IPS-NIHi11 (cell line): Measurements from ENCODE around the gene ZNF511.

Experiments
- DNase-seq: peaks from one replicate; pipeline ENCODE4 v3.0.0; 2012; ENCODE audit warnings: mixed read lengths, low spot score

Gene ZNF511

GRCh38 chr10:133335246-133336117 is 26.8 kb downstream of the ZNF511 start:
- peak; percentile 83 for DNase-seq

DNA sequence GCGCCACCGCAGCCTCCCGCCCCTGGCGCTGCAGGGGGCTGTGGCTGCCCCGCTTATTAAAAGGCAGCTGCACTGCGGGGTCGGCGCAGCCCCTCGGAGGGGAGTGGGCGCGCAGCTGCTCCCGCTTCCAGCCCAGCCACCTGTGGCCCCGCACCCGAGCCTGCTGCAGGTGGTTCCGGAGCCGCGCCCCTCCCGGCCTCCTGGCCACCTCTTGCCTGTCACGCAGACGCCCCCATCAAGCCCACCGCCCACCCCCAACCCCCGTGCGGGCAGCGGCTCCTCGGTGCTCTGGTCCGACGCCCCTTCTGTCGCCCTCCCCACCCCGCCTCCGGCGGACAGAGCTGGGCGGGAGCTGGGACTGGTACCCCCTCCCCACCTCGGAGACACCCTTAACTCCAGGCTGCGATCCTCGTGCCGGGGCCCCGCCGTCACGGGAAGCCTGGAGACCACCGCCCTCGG is 27.4 kb downstream of the ZNF511 start:
- DNase-seq = peak; percentile 45

DNA sequence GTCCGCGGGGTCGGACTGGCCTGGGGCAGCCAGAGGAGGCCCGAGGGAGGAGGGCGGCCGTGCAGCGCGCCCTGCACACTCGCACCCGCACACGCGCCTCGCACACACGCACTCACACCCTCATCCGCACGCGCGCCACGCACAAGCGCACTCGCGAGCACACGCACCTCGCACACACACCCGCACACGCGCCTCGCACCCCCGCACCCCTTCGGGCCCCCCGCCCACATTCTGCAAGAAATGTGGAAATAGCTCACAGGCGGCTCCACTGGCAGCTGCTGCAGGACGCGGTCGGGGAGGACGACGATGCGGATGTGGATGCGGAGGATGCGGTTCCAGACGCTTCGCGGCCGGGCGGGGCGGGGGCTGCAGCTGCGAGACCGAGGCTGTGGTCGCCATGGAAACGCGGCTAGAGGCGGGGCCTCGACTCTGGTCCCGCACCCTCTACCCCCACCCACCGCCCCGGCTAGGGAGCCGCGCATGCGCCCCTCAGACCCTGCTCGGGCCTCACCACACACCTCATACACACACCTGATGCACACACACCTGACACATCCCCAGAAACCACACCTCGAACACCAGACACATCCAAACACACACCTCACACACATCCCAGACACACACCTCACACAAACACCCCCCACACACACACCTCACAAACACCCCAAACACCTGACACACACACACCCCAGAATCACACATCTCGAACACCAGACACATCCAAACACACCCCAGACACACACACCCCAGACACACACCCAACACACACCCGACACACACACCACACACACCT is 28.1 kb downstream of the ZNF511 start, which contains the start of gene CALY:
Gene CALY (minus strand): TSS at position 320 of the 793 bp plus-strand sequence. CDS start 7,907 bp downstream, outside the sequence.
- DNase-seq = peak; percentile 86

GRCh38 chr10:133337370-133337725 is 28.6 kb downstream of the ZNF511 start:
- no peak for DNase-seq

DNA sequence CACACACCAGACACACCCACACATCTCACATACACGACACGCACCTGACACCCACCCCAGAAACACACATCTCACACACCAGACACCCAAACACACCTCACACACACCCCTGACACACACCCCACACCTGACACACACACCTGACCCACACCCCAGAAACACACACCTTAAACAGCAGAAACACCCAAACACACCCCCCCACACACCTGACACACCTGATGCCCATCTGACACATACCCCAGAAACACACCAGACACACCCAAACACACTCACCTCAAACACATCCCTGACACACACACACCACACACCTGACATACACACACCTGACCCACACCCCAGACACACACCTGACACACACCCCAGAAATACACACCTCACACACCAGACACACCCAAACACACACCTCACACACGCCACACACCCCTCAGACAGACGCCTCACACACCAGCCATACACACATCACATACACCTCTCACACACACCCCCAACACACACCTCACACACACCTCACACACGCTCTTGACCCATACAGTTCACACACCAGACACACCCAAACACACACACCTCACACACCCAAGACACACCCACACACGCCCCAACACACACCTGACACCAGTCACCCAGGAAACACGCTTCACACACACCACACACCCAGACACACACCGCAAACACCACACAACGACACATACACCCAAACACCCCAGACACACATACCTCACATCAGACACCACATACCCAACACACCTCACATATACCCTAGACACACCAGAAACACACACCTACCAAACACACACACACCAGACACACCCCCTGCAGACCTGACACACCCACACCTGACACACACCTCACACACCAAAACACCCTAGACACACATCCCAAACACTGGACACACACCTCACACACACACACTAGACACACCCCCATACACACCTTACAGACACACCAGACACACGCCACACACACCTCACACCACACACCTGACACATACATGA is 29.7 kb downstream of the ZNF511 start:
- no peak for DNase-seq

DNA sequence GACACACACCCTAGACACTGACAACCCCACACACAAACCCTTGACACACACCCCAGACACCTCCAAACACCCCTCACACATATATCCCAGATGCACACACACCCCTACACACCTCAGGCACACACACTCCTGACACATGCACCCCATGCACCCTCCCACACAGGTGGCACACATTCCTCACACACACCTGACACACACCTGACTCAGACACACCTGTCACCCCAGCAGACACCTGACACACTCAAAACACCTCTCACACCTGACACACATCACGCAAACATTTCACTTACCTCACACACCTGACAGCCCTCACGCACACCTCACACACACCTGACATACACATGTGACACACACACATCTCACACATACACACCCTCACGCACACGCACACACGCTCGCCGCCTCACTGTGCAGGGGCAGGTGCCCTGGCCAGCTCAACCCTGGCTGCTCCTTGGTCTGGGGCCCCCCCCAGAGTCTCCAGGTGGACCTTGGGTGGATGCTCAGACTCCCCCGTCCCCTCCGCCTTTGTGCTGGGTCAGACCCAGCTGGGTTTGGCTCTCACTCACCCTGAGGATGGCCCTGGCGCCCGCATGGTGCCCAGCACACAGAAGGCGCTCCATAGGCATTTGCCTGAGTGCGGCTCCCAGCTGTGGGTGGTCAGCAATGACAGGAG is 31.1 kb downstream of the ZNF511 start:
- no peak for DNase-seq

- no peak for DNase-seq
Measured at GRCh38 chr10:133341983-133342382, 33.3 kb downstream of the ZNF511 start.

- DNase-seq = no peak
Measured at GRCh38 chr10:133342942-133343341, 34.2 kb downstream of the ZNF511 start.

DNA sequence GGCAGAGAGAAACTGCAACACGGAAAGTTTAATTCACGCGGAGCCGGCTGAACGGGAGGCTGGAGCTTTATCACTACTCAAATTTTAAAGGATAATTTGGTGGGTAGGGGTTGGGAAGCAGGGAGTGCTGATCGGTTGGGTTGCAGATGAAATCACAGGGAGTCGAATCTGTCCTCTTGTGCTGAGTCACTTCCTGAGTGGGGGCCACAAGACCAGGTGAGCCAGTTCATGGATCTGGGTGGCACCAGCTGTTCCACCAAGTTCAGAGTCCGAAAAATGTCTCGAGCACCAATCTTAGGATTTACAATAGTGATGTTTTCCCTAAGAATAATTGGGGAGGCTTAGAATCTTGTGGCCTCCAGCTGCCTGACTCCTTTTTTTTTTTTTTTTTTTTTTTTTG is 34.8 kb downstream of the ZNF511 start:
- no peak for DNase-seq

DNA sequence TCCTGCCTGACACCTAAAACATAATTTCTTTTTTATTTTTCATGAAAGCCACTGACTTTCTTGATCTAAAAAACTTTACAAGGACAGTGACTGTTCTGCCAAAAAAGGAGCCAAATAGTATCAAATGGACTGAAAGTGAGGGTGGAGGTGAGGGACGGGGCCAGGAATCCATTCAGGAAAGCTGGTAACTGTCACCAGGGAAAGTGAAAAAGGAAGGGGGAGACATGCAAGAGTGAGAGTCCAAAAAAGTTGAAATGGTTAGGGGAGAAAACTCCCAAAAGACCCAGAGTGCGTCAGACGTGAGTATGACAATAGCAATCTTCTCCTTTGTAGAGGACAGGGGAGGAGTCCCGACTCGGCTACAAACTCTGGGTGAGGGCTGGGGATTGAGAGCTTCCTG is 35.5 kb downstream of the ZNF511 start:
- no peak for DNase-seq

DNA sequence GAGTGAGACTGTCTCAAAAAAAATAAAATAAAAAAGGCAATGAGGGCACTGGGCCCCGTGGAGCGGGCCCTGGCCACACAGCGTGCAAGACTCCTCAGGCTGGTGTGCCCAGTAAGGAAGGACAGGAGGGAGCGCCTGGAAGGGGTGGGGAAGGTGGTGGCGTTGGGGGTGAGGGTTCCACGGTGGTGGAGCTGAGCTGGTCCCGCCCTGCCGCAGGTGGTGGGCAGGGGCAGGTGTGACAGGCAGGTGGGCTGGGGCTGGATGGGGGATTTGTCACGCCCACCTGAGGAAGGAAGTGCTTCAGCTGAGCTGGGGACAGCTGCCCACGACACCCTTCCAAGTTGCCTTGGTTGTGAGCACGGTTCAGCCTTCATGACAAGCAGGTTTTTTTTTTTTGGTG is 37.7 kb downstream of the ZNF511 start:
- no peak for DNase-seq

GRCh38 chr10:133347710-133348517 is 39.2 kb downstream of the ZNF511 start:
- no peak for DNase-seq

- DNase-seq = no peak
Measured at GRCh38 chr10:133349160-133349568, 40.5 kb downstream of the ZNF511 start.

DNA sequence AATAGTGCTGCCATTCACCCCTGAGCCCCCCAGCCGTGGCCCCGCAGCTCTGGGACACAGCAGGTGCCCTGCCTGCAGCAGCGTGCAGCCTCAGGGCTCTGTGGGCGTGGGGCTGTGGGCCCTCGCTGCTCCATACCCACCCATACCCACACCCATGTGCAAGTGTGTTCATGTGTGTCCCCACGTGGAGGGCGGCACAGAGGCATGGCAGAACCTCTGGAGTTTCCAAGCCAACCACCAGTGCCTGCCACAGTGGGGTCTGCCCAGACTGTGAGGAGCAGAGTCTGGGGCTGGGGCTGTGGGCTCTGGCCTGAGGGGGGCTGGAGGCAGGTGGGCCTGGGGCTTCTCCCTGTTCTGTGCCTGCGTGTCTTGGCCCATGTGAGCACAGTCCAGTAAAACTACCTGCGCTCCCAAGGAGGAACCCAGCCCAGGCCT is 40.9 kb downstream of the ZNF511 start:
- DNase-seq = no peak

DNA sequence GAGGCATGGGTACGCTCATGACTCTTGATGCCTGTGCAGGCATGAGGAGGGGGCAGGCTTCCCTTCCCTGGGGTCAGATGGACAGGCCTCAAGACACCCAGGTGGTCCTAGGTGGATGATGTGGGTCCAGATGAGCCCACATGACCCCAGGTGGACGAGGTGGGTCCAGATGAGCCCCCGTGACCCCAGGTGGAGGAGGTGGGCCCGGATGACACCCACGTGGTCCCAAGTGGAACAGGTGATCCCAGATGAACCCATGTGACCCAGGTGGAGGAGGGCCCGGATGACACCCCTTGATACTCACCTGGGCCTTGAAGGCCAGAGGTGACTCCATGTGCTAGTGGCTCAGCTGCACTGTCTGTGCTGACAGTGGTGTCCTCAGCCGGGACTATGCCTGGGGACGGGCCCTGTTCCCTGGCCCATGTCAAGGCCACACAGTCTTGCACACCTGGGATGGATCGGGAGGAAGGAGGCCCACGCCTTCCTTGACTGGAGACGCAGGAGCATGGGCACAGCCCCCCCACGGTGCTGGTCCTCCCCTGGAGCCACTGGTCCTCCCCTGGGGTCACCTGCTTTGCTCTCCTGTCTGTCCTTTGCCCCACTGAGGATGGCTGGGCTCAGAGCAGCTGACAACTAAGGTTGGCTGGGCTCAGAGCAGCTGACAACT is 41.7 kb downstream of the ZNF511 start:
- DNase-seq = no peak

DNA sequence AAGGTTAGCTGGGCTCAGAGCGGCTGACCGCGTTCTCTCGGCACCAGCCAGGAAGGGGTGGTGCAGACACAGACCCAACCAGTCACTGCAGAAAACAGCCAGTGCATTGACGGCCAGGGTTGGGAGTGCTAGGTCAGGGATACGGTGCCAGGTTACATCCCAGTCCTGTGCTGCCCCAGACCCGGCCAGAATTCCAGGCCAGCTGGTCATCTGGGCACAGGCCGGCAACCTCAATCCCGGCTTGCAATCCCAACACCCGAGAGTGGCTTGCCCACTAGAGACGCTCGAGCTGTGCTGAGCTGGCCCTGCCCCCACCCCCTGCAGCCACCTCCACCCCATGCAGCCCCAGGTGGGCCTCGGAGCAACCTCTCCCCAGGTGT is 42.2 kb downstream of the ZNF511 start:
- DNase-seq = no peak

DNA sequence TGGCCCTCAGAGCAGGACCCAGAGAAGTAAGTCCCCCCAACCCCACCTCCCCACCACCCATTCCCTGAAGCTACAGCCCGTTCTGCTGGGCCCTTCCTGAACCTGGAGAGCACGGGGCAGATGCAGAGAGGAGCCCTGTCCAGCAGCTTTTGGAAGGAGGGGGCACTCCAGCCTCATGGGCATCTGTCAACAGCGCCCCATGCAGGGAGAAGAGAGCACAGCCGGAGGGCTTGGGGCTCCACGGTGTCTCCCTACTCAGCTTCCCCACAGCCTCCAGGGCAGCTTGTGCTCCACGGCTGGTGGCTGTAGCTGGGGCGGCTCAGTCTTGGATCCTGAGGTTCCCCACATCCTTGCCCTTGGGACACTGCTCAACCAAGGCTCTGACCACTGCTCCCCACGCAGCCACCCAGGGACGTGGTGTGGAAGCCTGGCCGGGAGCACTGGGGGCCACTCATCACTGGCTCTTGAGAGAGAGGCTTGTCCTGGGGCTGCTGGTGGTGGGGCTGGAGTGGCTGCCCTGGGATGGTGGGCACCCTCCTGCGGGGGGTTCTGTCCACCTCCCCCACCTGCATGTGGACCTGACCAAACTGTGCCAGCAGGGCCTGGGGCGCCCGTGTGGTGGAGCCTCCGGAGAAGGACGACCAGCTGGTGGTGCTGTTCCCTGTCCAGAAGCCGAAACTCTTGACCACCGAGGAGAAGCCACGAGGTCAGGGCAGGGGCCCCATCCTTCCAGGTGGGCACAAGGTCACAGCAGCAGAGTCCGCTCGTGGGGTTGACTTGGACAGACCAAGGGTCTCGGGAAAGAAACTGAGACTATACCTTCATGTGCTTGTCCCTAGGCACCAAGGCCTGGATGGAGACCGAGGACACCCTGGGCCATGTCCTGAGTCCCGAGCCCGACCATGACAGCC is 42.9 kb downstream of the ZNF511 start:
- peak; percentile 55 for DNase-seq

DNA sequence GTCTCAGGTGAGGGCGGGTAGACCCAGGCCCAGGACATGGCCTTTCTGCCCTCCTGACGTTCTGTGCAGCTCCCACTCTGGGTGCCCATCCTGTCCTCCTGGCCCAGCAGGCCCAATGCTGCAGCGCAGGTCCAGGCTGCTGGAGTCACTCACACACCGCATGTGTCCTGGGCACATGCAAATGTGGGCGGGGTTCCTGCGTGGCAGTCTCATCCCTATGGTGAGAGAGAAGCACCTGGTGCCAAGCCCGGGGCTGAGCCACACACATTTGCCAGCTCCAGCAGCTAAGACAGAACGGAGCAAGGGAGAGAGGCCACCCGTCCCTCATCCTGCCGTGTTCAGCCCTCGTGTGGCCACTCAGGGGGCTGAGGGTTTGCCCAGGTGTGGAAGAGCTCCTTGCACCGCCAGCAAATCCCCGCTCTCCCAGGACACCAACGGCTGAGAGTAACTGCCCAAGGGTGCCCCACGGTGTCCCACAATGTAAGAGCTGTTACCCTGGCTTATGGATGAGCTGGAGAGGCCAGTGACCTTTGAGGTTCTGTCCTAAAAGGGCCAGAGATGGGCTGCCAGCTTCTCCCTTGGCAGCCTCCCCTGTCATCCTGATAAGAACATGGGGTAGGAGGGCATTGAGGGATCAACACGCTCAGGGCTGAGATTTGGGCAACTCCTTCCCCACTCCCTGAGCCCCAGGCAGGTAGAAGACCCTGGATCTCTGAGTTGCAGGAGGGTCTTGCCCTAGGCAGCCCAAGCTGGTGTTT is 44.7 kb downstream of the ZNF511 start:
- DNase-seq = no peak
